HEK293T (cell line): Measurements from ENCODE around the gene TMPRSS3.

Source experiments
- ARNT ChIP-seq: fragments of 450-650 bp; IDR thresholded peaks from 2 replicates; pipeline ENCODE4 v1.6.1; 2017; ENCODE audit warnings: mild to moderate bottlenecking
- BHLHE40 ChIP-seq: fragments of 450-650 bp; IDR thresholded peaks from 2 replicates; pipeline ENCODE4 v1.6.1; 2016; ENCODE audit warnings: mild to moderate bottlenecking, moderate library complexity, borderline replicate concordance
- CTBP1 ChIP-seq: fragments of 450-650 bp; IDR thresholded peaks from 2 replicates; pipeline ENCODE4 v1.6.1; 2016; ENCODE audit warnings: borderline replicate concordance
- FOXA1 ChIP-seq: fragments of 450-650 bp; IDR thresholded peaks from 2 replicates; pipeline ENCODE4 v1.6.1; 2016; ENCODE audit warnings: mild to moderate bottlenecking
- HDGF ChIP-seq: fragments of 450-650 bp; IDR thresholded peaks from 2 replicates; pipeline ENCODE4 v1.6.1; 2017; ENCODE audit warnings: antibody characterized with exemption, borderline replicate concordance
- L3MBTL2 ChIP-seq: fragments of 450-650 bp; conservative IDR thresholded peaks from 2 replicates; pipeline ENCODE4 v1.6.1; 2016; ENCODE audit warnings: mild to moderate bottlenecking
- LEF1 ChIP-seq: fragments of 450-650 bp; IDR thresholded peaks from 2 replicates; pipeline ENCODE4 v1.6.1; 2017; ENCODE audit warnings: mild to moderate bottlenecking, borderline replicate concordance
- SP1 ChIP-seq: fragments of 450-650 bp; IDR thresholded peaks from 2 replicates; pipeline ENCODE4 v1.6.1; 2017
- SUZ12 ChIP-seq: fragments of 450-650 bp; IDR thresholded peaks from 2 replicates; pipeline ENCODE4 v1.6.1; 2016; ENCODE audit warnings: mild to moderate bottlenecking
- TARDBP ChIP-seq: fragments of 450-650 bp; IDR thresholded peaks from 2 replicates; pipeline ENCODE4 v1.6.1; 2016
- ZNF384 ChIP-seq: fragments of 450-650 bp; IDR thresholded peaks from 2 replicates; pipeline ENCODE4 v1.6.1; 2016

DNA sequence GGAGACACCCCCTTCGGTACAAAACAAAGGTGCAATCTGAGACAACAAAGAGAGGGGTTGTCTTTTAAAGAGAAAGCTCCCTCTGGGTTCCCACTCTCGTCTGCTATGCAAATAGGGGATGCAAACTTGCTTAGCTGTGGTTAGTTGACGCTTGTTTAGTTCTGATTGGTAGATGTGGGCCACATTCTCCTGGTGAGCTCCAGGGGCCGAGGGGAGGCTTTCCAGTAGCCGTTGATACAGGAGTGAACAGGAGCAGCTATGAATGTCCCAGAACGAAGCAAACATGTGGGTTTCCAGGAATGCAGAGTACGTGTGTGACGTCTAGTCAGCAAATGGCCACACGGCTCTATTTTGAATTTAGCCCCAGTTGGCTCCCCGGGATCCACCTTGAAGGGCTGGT, 59.8 kb downstream of the TMPRSS3 start:
- TF ChIP-seq LEF1: no peak
- no peak for TF ChIP-seq BHLHE40
- TF ChIP-seq ARNT: no peak
- TF ChIP-seq SUZ12: no peak
- no peak for TF ChIP-seq CTBP1
- no peak for TF ChIP-seq SP1
- TF ChIP-seq L3MBTL2: no peak
- no peak for TF ChIP-seq ZNF384
- TF ChIP-seq HDGF: no peak
- TF ChIP-seq TARDBP: no peak
- no peak for TF ChIP-seq FOXA1
